ENCODE results near the gene TMEM178B.

DNA sequence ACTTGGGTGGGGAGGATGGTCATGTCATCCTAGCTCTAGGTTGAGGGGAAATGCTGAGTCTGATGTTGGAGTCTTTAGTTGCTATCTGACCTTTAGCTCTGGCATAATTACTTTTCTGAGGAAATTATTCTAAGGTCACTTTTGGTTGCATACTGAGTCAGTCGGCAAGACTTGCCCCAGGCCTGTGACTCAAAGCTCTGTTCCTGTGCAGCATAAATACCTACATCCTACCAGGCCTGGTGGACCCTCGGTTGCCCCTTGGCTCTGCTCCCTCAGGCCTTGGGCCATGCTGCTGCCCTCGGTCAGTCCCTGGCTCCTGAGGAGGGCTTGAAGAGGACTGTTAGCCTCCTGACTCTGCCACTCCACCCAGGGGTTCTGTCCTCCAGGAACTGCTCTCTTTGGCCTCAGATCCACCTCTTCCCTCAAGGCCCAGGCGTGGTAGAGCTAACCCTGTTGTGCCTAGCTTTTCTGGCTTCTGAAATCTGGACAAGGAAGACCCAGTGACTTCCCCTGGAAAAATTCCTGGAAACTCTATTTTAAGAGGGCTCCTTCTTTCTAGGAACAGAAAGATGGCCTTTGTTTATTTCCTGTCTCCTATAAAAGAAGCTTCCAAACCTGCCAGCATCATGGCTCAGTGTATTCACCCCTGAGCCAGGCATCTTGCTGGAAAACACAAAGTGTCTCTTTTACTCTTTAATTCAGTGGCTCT lies 71.2 kb downstream of the TMEM178B start:
- TF ChIP-seq ZNF274 (IDR thresholded peaks at IDR 0.05; ENCODE audit: insufficient read depth, insufficient read length) (no peak), MEF2A (IDR thresholded peaks at IDR 0.05; ENCODE audit: insufficient read depth, low read depth, low read length) (no peak), CREM (IDR thresholded peaks at IDR 0.05; ENCODE audit: low read depth) (no peak)
- TF ChIP-seq, protein P1, sequence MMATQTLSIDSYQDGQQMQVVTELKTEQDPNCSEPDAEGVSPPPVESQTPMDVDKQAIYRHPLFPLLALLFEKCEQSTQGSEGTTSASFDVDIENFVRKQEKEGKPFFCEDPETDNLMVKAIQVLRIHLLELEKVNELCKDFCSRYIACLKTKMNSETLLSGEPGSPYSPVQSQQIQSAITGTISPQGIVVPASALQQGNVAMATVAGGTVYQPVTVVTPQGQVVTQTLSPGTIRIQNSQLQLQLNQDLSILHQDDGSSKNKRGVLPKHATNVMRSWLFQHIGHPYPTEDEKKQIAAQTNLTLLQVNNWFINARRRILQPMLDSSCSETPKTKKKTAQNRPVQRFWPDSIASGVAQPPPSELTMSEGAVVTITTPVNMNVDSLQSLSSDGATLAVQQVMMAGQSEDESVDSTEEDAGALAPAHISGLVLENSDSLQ (IDR thresholded peaks at IDR 0.05): no peak

Data from GM12878 (cell line).